A549 (cell line): ENCODE results near the gene BPGM. TPM values are rescaled to one million over a fixed set of nuclear protein-coding genes. Genes with fewer than 3 reads are reported as not detected.

Experiments
- ATAC-seq, 2 experiments: fragments of 200-7000 bp in 1 of 2; fragments of >200 bp in 1 of 2; cut with Nextera tagmentation in 1 of 2; cut with Tn5 transposase in 1 of 2; 3 replicates each; pipeline versions ENCODE4 v1.8.0 to v1.9.1; 2018 to 2020; ENCODE audit warnings: mild to moderate bottlenecking in 1 of 2, moderate library complexity in 1 of 2
- CTCF ChIA-PET: fragments of 300-600 bp; sonication (Branson Sonifier 250); formaldehyde crosslinking; extraction: SDS; loops from one replicate; lab custom pipeline; 2021; ENCODE audit warnings: antibody characterized with exemption, inconsistent platforms; lab: Yijun Ruan, JAX
- POLR2A ChIA-PET: fragments of 350-600 bp; formaldehyde crosslinking; extraction: SDS; loops from one replicate; lab custom pipeline; 2021; ENCODE audit warnings: antibody characterized with exemption, inconsistent platforms; lab: Yijun Ruan, JAX
- DNase-seq, 2 experiments: peaks; one replicate each; pipeline versions ENCODE4 v3.0.0 to v3.0.0-alpha.2; 2011 to 2016; ENCODE audit warnings: low read depth in 1 of 2, low spot score in 1 of 2
- FAIRE-seq: peaks from 2 replicates; lab custom pipeline; 2011; peaks lifted over from hg19 to GRCh38; lab: Jason Lieb, UNC
- H3K27ac ChIP-seq, 2 experiments: fragments of >200 bp; sonication (Bioruptor Twin); formaldehyde crosslinking; 3 replicates each; pipeline ENCODE4 v1.5.1; 2016 to 2017
- H3K4me1 ChIP-seq: fragments of >200 bp; sonication (Bioruptor Twin); formaldehyde crosslinking; 3 replicates; pipeline ENCODE4 v1.6.1; 2016
- H3K4me2 ChIP-seq: fragments of >200 bp; sonication (Bioruptor Twin); formaldehyde crosslinking; 3 replicates; pipeline ENCODE4 v1.6.1; 2016
- H3K4me3 ChIP-seq: fragments of >200 bp; sonication (Bioruptor Twin); formaldehyde crosslinking; 3 replicates; pipeline ENCODE4 v1.5.1; 2016
- H3K9me3 ChIP-seq: fragments of >200 bp; sonication (Bioruptor Twin); formaldehyde crosslinking; 3 replicates; pipeline ENCODE4 v1.6.1; 2016
- CBX8 ChIP-seq: fragments of 200-600 bp; sonication (generic); IDR thresholded peaks from 2 replicates; pipeline ENCODE4 v1.6.1; 2016
- CEBPB ChIP-seq, 2 experiments: fragments of >200 bp in 1 of 2; sonication (Bioruptor Twin) in 1 of 2; formaldehyde crosslinking in 1 of 2; IDR thresholded peaks; 2 replicates each; pipeline ENCODE4 v1.6.1; 2012 to 2016
- CHD2 ChIP-seq: fragments of 150-350 bp; IDR thresholded peaks from 2 replicates; pipeline ENCODE4 v1.6.1; 2014; ENCODE audit warnings: low read length; ENCODE audit not compliant: partially characterized antibody
- CHD4 ChIP-seq: fragments of 200-600 bp; sonication (generic); IDR thresholded peaks from 2 replicates; pipeline ENCODE4 v1.6.1; 2016; ENCODE audit warnings: antibody characterized with exemption, mild to moderate bottlenecking, borderline replicate concordance
- EP300 ChIP-seq, 2 experiments: fragments of >200 bp; sonication (Bioruptor Twin); formaldehyde crosslinking; IDR thresholded peaks; 2 replicates in 1 of 2; 3 replicates in 1 of 2; pipeline ENCODE4 v1.6.1; 2016 to 2017
- ESRRA ChIP-seq: fragments of 150-350 bp; IDR thresholded peaks from 2 replicates; pipeline ENCODE4 v1.6.1; 2014; ENCODE audit warnings: mild to moderate bottlenecking, low read length, borderline replicate concordance
- FOSL2 ChIP-seq, 2 experiments: fragments of 450-650 bp in 1 of 2; fragments of >200 bp in 1 of 2; sonication (Bioruptor Twin) in 1 of 2; formaldehyde crosslinking; IDR thresholded peaks; 2 replicates each; pipeline versions ENCODE4 v1.5.0 to v1.6.1; 2016 to 2020; ENCODE audit warnings: mild to moderate bottlenecking in 1 of 2, moderate library complexity in 1 of 2
- GATA3 ChIP-seq: IDR thresholded peaks from 2 replicates; pipeline ENCODE4 v1.6.1; 2012; ENCODE audit warnings: borderline replicate concordance
- HDAC2 ChIP-seq: fragments of 200-600 bp; sonication (generic); IDR thresholded peaks from 2 replicates; pipeline ENCODE4 v1.6.1; 2016
- HEYL ChIP-seq: fragments of 250-450 bp; sonication (Bioruptor Pico); IDR thresholded peaks from 2 replicates; pipeline ENCODE4 v1.8.0; 2021; ENCODE audit warnings: mild to moderate bottlenecking, moderate library complexity
- HOXA7 ChIP-seq: fragments of 250-450 bp; sonication (Bioruptor Pico); IDR thresholded peaks from 2 replicates; pipeline ENCODE4 v1.5.0; 2020; ENCODE audit warnings: mild to moderate bottlenecking, moderate library complexity
- JUN ChIP-seq, 2 experiments: fragments of >200 bp; sonication (Bioruptor Twin); formaldehyde crosslinking; IDR thresholded peaks; 2 replicates in 1 of 2; 3 replicates in 1 of 2; pipeline ENCODE4 v1.6.1; 2016 to 2017
- KDM5A ChIP-seq: fragments of 200-600 bp; sonication (generic); IDR thresholded peaks from 2 replicates; pipeline ENCODE4 v1.6.1; 2016; ENCODE audit warnings: antibody characterized with exemption, mild to moderate bottlenecking
- MYC ChIP-seq: IDR thresholded peaks from 2 replicates; pipeline ENCODE4 v1.6.1; 2012; ENCODE audit warnings: mild to moderate bottlenecking, inconsistent platforms, low read length, improper control_type of control experiment, borderline replicate concordance
- PHF8 ChIP-seq: fragments of 200-600 bp; sonication (generic); IDR thresholded peaks from 2 replicates; pipeline ENCODE4 v1.6.1; 2016; ENCODE audit warnings: low read depth, mild to moderate bottlenecking, antibody characterized with exemption, moderate library complexity, borderline replicate concordance
- POLR2A ChIP-seq: IDR thresholded peaks from 2 replicates; pipeline ENCODE4 v1.6.1; 2012; ENCODE audit warnings: mild to moderate bottlenecking, low read length
- POLR2AphosphoS2 ChIP-seq: conservative IDR thresholded peaks from 2 replicates; pipeline ENCODE4 v1.6.1; 2012; ENCODE audit warnings: low read length, improper control_type of control experiment, inconsistent platforms
- RAD21 ChIP-seq, 2 experiments: fragments of >200 bp in 1 of 2; sonication (Bioruptor Twin) in 1 of 2; formaldehyde crosslinking in 1 of 2; IDR thresholded peaks in 1 of 2; conservative IDR thresholded peaks in 1 of 2; 2 replicates in 1 of 2; 3 replicates in 1 of 2; pipeline ENCODE4 v1.6.1; 2012 to 2018; ENCODE audit warnings: inconsistent platforms in 1 of 2
- SMC3 ChIP-seq: fragments of >200 bp; sonication (Bioruptor Twin); formaldehyde crosslinking; IDR thresholded peaks from 3 replicates; pipeline ENCODE4 v1.6.1; 2018; ENCODE audit warnings: inconsistent platforms
- SREBF2 ChIP-seq: fragments of 450-650 bp; IDR thresholded peaks from 2 replicates; pipeline ENCODE4 v1.6.1; 2014; ENCODE audit warnings: mild to moderate bottlenecking, moderate library complexity
- TP53 ChIP-seq: fragments of 250-450 bp; sonication (Bioruptor Pico); IDR thresholded peaks from 2 replicates; pipeline ENCODE4 v1.5.0; 2021; ENCODE audit warnings: mild to moderate bottlenecking, moderate library complexity
- ZNF302 ChIP-seq: fragments of 250-450 bp; sonication (Bioruptor Pico); IDR thresholded peaks from 2 replicates; pipeline ENCODE4 v1.9.0; 2021; ENCODE audit warnings: inconsistent platforms, mild to moderate bottlenecking, moderate library complexity
- ZSCAN20 ChIP-seq: fragments of 250-450 bp; sonication (Bioruptor Pico); IDR thresholded peaks from 2 replicates; pipeline ENCODE4 v1.8.0; 2022; ENCODE audit warnings: mild to moderate bottlenecking, moderate library complexity
- WGBS: methylation state at CpG from one replicate; pipeline ENCODE4 v1.1.6; 2017; ENCODE audit errors: missing lambda C conversion rate; 5-methylcytosine and 5-hydroxymethylcytosine counted together
- polyA minus RNA-seq: library from RNA; depleted of rRNA, polyadenylated mRNA; stranded (reverse); fragments of >200 nt; gene quantifications from 2 replicates; pipeline ENCODE4 v1.2.3, GENCODE V29; 2011; rRNA and poly(A)+ RNA removed
- polyA plus RNA-seq, 4 experiments: library from polyadenylated mRNA; depleted of rRNA in 3 of 4; stranded (reverse); fragments of >200 nt; fragmentation: RNase III in 1 of 4; extraction: RNeasy Plus Mini Kit Qiagen cat#74134 plus additional on column Dnase treatment in 1 of 4; gene quantifications; 2 replicates in 3 of 4; 3 replicates in 1 of 4; pipeline ENCODE4 v1.2.3, GENCODE V29; 2011 to 2017
- TF ChIP-seq, protein P1 (sequence below): IDR thresholded peaks from 2 replicates; pipeline ENCODE4 v1.6.1; 2012
- TF ChIP-seq, protein P2 (sequence below): fragments of >200 bp; sonication (Bioruptor Twin); formaldehyde crosslinking; IDR thresholded peaks from 3 replicates; pipeline ENCODE4 v1.5.1; 2016
- TF ChIP-seq, protein P3 (sequence below): fragments of 450-650 bp; IDR thresholded peaks from 2 replicates; pipeline ENCODE4 v1.6.1; 2014; ENCODE audit warnings: antibody characterized with exemption
- TF ChIP-seq, protein P4 (sequence below): IDR thresholded peaks from 2 replicates; pipeline ENCODE4 v1.6.1; 2012
- TF ChIP-seq, protein P5 (sequence below): fragments of 250-450 bp; sonication (Bioruptor Pico); IDR thresholded peaks from 2 replicates; pipeline ENCODE4 v1.5.0; 2020; ENCODE audit warnings: low read depth, mild to moderate bottlenecking, moderate library complexity
- TF ChIP-seq, protein P6 (sequence below): fragments of 150-350 bp; IDR thresholded peaks from 2 replicates; pipeline ENCODE4 v1.6.1; 2014; ENCODE audit warnings: low read depth, mild to moderate bottlenecking, low read length
- TF ChIP-seq, protein P7 (sequence below): fragments of >200 bp; sonication (Bioruptor Twin); formaldehyde crosslinking; IDR thresholded peaks from 2 replicates; pipeline ENCODE4 v1.6.1; 2016
- TF ChIP-seq, protein P8 (sequence below): fragments of >200 bp; sonication (Bioruptor Twin); formaldehyde crosslinking; IDR thresholded peaks from 3 replicates; pipeline ENCODE4 v1.6.1; 2016

The BPGM gene
- 21.2 and 28.3 TPM in 2 replicates for polyA plus RNA-seq (2011; rRNA removed)
- 9.4 and 10.4 TPM in 2 replicates for polyA plus RNA-seq (2012; cell fraction: cytosol; rRNA removed)
- 1.8 and 3.2 TPM in 2 replicates for polyA plus RNA-seq (2012; cell fraction: nucleus; rRNA removed)
- 16.3 to 19.4 TPM (median 18.7 TPM) in 3 replicates for polyA plus RNA-seq (2017; fragmentation: RNase III; extraction: RNeasy Plus Mini Kit Qiagen cat#74134 plus additional on column Dnase treatment)
- polyA minus RNA-seq: 6.0 and 7.3 TPM in 2 replicates

DNA sequence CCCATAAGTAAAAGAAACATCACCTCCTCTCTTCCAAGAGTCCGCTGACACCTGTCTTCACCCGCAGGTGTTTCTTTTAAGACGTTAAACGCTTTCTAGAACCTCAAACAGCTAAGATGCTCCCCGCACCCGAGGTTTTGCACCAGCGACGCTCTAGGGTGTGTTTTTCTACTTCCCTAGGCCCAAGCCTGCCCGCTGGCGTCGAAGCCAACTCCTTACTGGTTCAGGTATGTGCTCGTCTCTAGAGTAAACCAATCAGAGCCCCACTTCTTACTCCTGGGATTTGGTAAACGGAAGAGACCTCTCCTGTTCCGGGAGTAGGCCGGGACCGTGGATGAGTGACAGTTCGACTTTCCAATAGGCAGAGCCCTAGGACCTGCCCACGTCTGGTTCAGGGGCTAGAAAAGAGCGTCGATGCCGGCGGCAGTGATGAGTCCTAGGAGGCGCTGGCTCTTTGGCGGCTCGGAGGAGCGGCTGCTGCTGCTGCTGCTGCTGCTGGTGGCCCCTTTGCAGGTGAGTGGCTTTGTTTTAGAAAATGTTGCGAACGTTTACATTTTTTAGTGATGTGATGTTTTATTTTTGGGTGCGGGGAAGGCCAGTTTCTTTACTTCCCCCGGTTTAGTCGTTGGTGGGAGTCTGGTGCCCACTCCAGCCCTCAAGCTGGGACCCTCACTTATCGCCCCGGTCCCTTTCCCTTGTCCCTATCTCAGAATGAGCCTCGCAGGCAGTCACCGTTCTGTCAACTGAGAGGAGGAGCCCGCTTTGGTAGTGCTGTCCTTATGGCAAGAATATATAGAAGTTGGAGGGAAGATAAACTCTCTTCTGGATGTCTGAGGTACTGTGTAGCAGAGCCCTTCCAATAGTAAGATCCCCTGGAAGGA is at the start of gene BPGM:
BPGM (plus strand) TSS at position 429 of the 881 bp plus-strand sequence. CDS start 14,655 bp downstream, outside the sequence.
- peak; percentile 100 for DNase-seq
- FAIRE-seq: peak; percentile 99
- ATAC-seq: peak; percentile 99 to 100
- ChIA-PET CTCF (interaction anchor here (0.9 to 8.2 kb wide), 24 partner anchors 8 to 523 kb away, joined by 3 to 80 read pairs (median 4); partner anchors contain the start of genes AGBL3 and CYREN), POLR2A (interaction anchor here (0.9 to 2.7 kb wide), 12 partner anchors 10 to 330 kb away, joined by 3 to 15 read pairs (median 6); partner anchors contain the start of gene SLC35B4)
- Histone ChIP-seq H3K4me2 (peak within 1 kb of the TSS; percentile 75), H3K4me1 (peaks cover 9% of the 10 kb centered on the region; the same call in 2 of the 3 replicates), H3K4me3 (peak within 1 kb of the TSS; percentile 76), H3K27ac (peak within 1 kb of the TSS; percentile 83 to 84), H3K9me3 (no peaks in the 10 kb centered on the region)
- 1% methylated on average over 36 of the region's 36 CpGs for WGBS
- peak; percentile 51; the same call in 1 of the 2 replicates for TF ChIP-seq PHF8
- TF ChIP-seq HEYL (CRISPR knock-in tag): no peak
- TF ChIP-seq POLR2A: peak; percentile 94
- TF ChIP-seq, protein P1, sequence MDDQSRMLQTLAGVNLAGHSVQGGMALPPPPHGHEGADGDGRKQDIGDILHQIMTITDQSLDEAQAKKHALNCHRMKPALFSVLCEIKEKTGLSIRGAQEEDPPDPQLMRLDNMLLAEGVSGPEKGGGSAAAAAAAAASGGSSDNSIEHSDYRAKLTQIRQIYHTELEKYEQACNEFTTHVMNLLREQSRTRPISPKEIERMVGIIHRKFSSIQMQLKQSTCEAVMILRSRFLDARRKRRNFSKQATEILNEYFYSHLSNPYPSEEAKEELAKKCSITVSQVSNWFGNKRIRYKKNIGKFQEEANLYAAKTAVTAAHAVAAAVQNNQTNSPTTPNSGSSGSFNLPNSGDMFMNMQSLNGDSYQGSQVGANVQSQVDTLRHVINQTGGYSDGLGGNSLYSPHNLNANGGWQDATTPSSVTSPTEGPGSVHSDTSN: peak; percentile 99
- TF ChIP-seq, protein P2, sequence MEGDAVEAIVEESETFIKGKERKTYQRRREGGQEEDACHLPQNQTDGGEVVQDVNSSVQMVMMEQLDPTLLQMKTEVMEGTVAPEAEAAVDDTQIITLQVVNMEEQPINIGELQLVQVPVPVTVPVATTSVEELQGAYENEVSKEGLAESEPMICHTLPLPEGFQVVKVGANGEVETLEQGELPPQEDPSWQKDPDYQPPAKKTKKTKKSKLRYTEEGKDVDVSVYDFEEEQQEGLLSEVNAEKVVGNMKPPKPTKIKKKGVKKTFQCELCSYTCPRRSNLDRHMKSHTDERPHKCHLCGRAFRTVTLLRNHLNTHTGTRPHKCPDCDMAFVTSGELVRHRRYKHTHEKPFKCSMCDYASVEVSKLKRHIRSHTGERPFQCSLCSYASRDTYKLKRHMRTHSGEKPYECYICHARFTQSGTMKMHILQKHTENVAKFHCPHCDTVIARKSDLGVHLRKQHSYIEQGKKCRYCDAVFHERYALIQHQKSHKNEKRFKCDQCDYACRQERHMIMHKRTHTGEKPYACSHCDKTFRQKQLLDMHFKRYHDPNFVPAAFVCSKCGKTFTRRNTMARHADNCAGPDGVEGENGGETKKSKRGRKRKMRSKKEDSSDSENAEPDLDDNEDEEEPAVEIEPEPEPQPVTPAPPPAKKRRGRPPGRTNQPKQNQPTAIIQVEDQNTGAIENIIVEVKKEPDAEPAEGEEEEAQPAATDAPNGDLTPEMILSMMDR: peak; percentile 61
- TF ChIP-seq CHD4: no peak
- no peak for TF ChIP-seq FOSL2 (IDR thresholded peaks at IDR 0.05)
- 0 out of 2 replicates have a peak, but pooled peaks have one; percentile 16 for TF ChIP-seq FOSL2 (CRISPR knock-in tag; IDR thresholded peaks at IDR 0.05)
- no peak for TF ChIP-seq HOXA7 (CRISPR knock-in tag)
- TF ChIP-seq SMC3: peak; percentile 13; the same call in 1 of the 3 replicates
- no peak for TF ChIP-seq RAD21 (conservative IDR thresholded peaks at IDR 0.05 in 1 of 2, IDR thresholded peaks at IDR 0.05 in 1 of 2)
- TF ChIP-seq, protein P3, sequence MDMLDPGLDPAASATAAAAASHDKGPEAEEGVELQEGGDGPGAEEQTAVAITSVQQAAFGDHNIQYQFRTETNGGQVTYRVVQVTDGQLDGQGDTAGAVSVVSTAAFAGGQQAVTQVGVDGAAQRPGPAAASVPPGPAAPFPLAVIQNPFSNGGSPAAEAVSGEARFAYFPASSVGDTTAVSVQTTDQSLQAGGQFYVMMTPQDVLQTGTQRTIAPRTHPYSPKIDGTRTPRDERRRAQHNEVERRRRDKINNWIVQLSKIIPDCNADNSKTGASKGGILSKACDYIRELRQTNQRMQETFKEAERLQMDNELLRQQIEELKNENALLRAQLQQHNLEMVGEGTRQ: no peak
- TF ChIP-seq KDM5A: no peak
- TF ChIP-seq GATA3: 0 out of 2 replicates have a peak, but pooled peaks have one; percentile 37
- no peak for TF ChIP-seq HDAC2
- TF ChIP-seq MYC: no peak
- TF ChIP-seq, protein P4, sequence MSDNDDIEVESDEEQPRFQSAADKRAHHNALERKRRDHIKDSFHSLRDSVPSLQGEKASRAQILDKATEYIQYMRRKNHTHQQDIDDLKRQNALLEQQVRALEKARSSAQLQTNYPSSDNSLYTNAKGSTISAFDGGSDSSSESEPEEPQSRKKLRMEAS: peak; percentile 57; the same call in 1 of the 2 replicates
- TF ChIP-seq, protein P5, sequence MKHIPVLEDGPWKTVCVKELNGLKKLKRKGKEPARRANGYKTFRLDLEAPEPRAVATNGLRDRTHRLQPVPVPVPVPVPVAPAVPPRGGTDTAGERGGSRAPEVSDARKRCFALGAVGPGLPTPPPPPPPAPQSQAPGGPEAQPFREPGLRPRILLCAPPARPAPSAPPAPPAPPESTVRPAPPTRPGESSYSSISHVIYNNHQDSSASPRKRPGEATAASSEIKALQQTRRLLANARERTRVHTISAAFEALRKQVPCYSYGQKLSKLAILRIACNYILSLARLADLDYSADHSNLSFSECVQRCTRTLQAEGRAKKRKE (CRISPR knock-in tag): no peak
- no peak for TF ChIP-seq CBX8
- no peak for TF ChIP-seq EP300 (IDR thresholded peaks at IDR 0.05)
- TF ChIP-seq POLR2AphosphoS2: no peak
- no peak for TF ChIP-seq TP53 (CRISPR knock-in tag)
- no peak for TF ChIP-seq SREBF2
- TF ChIP-seq ESRRA: no peak
- TF ChIP-seq, protein P6, sequence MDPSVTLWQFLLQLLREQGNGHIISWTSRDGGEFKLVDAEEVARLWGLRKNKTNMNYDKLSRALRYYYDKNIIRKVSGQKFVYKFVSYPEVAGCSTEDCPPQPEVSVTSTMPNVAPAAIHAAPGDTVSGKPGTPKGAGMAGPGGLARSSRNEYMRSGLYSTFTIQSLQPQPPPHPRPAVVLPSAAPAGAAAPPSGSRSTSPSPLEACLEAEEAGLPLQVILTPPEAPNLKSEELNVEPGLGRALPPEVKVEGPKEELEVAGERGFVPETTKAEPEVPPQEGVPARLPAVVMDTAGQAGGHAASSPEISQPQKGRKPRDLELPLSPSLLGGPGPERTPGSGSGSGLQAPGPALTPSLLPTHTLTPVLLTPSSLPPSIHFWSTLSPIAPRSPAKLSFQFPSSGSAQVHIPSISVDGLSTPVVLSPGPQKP: no peak
- TF ChIP-seq, protein P7, sequence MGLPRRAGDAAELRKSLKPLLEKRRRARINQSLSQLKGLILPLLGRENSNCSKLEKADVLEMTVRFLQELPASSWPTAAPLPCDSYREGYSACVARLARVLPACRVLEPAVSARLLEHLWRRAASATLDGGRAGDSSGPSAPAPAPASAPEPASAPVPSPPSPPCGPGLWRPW: no peak
- peak; percentile 86 to 91 for TF ChIP-seq JUN (IDR thresholded peaks at IDR 0.05)
- TF ChIP-seq ZNF302 (CRISPR knock-in tag): no peak
- TF ChIP-seq, protein P8, sequence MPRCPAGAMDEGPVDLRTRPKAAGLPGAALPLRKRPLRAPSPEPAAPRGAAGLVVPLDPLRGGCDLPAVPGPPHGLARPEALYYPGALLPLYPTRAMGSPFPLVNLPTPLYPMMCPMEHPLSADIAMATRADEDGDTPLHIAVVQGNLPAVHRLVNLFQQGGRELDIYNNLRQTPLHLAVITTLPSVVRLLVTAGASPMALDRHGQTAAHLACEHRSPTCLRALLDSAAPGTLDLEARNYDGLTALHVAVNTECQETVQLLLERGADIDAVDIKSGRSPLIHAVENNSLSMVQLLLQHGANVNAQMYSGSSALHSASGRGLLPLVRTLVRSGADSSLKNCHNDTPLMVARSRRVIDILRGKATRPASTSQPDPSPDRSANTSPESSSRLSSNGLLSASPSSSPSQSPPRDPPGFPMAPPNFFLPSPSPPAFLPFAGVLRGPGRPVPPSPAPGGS: peak; percentile 91
- no peak for TF ChIP-seq ZSCAN20
- TF ChIP-seq CEBPB (IDR thresholded peaks at IDR 0.05): peak in 1 of 2 experiments; percentile 33; a peak in 1 of 4 replicates
- TF ChIP-seq CHD2: peak; percentile 17
